RWPE1 (cell line): ENCODE measurements around the gene TPSB2.

Experiments
- CTCF ChIA-PET: fragments of 350-600 bp; sonication (Branson Sonifier 250); formaldehyde crosslinking; extraction: SDS; loops from one replicate; lab custom pipeline; 2021; lab: Yijun Ruan, JAX
- POLR2A ChIA-PET: fragments of 400-600 bp; formaldehyde crosslinking; extraction: SDS; loops from one replicate; lab custom pipeline; 2020; ENCODE audit warnings: antibody characterized with exemption; ENCODE audit not compliant: low non-redundant PET; lab: Yijun Ruan, JAX
- DNase-seq: peaks from one replicate; pipeline ENCODE4 v3.0.0; 2012; ENCODE audit warnings: low spot score
- H3K27ac ChIP-seq: fragments of 450-650 bp; 2 replicates; pipeline ENCODE4 v1.5.1; 2017
- CTCF ChIP-seq: fragments of 450-650 bp; conservative IDR thresholded peaks from 2 replicates; pipeline ENCODE4 v1.5.1; 2017; ENCODE audit warnings: low read depth, mild to moderate bottlenecking

Gene TPSB2

GRCh38 chr16:1182316-1182671 is 47.7 kb downstream of the TPSB2 start:
- POLR2A ChIA-PET = no interaction called here
- CTCF ChIA-PET = interaction anchor here (0.7 kb wide), 2 partner anchors 148 to 529 kb away, joined by 3 read pairs; no protein-coding TSS in a partner anchor
- no peak overlapping the region; the same call in 1 of the 2 replicates for H3K27ac ChIP-seq
- peak; percentile 23 for DNase-seq
- TF ChIP-seq CTCF = no peak

GRCh38 chr16:1181404-1182315 is 48.3 kb downstream of the TPSB2 start:
- H3K27ac ChIP-seq = no peak overlapping the region; the same call in 1 of the 2 replicates
- DNase-seq = no peak
- no peak for TF ChIP-seq CTCF
- ChIA-PET CTCF (interaction anchor here (0.7 to 1.2 kb wide), 2 partner anchors 124 to 530 kb away, joined by 3 read pairs; no protein-coding TSS in a partner anchor), POLR2A (no interaction called here)

GRCh38 chr16:1180549-1181403 is 49.2 kb downstream of the TPSB2 start:
- no peak for DNase-seq
- TF ChIP-seq CTCF = no peak
- no peak overlapping the region for H3K27ac ChIP-seq
- CTCF ChIA-PET = interaction anchor here (1.2 kb wide), 1 partner anchor 124 kb away, joined by 3 read pairs; no protein-coding TSS in a partner anchor
- POLR2A ChIA-PET = no interaction called here
